ENCODE measurements around the gene TRMT44. TPM values are rescaled to one million over a fixed set of nuclear protein-coding genes. Genes with fewer than 3 reads are reported as not detected.
A peak's percentile ranks its signal among the peaks of the same experiment; 100 is the strongest.
"Not testable (repeated sequence)": the region's sequence is repeated elsewhere in the genome, so short reads cannot be mapped to it uniquely, and the experiment has no call there.

Gene TRMT44
- total and polyA plus RNA-seq, 5 donors, result 7.6 to 12.9 (median 12.2) TPM

GRCh38 chr4:8419222-8420041 lies 21.1 kb upstream of the TRMT44 start:
- no peaks in the 10 kb centered on the region for H3K9me3 ChIP-seq (ENCODE audit: control insufficient read depth, low read length)
- WGBS, result 72% methylated on average over 12 of the region's 12 CpGs
- intact Hi-C loops (cut with DNase I), result loop anchor here in 2 of 4 donors (10.0 kb wide), 1 partner anchor 245 kb away; no protein-coding TSS in a partner anchor
- peak overlapping the region; percentile 96 for H3K27ac ChIP-seq (ENCODE audit: low read length)
- peak; percentile 40 to 69 (median 52) for DNase-seq
- H3K4me3 ChIP-seq (ENCODE audit: low read length), result no peak overlapping the region
- peaks cover 8% of the 10 kb centered on the region for H3K4me1 ChIP-seq (ENCODE audit: control insufficient read depth, insufficient read depth, low read length)
- ATAC-seq, result peak; percentile 89 to 91
- H3K27me3 ChIP-seq (ENCODE audit: control insufficient read depth, insufficient read depth), result no peaks in the 10 kb centered on the region

- H3K27ac ChIP-seq (ENCODE audit: low read length), result peak overlapping the region; percentile 96
- H3K4me3 ChIP-seq (ENCODE audit: low read length); ATAC-seq; H3K4me1 ChIP-seq (ENCODE audit: control insufficient read depth, insufficient read depth, low read length); H3K27me3 ChIP-seq (ENCODE audit: control insufficient read depth, insufficient read depth); DNase-seq; intact Hi-C loops (cut with DNase I); H3K9me3 ChIP-seq (ENCODE audit: control insufficient read depth, low read length): not testable (repeated sequence)
Observed at GRCh38 chr4:8420151-8420550, 20.4 kb upstream of the TRMT44 start.

GRCh38 chr4:8422327-8422726 lies 18.2 kb upstream of the TRMT44 start:
- Histone ChIP-seq H3K9me3 (ENCODE audit: control insufficient read depth, low read length) (no peaks in the 10 kb centered on the region), H3K27ac (ENCODE audit: low read length) (peak overlapping the region; percentile 37), H3K4me3 (ENCODE audit: low read length) (no peak overlapping the region), H3K4me1 (ENCODE audit: control insufficient read depth, insufficient read depth, low read length) (peaks cover 5% of the 10 kb centered on the region), H3K27me3 (ENCODE audit: control insufficient read depth, insufficient read depth) (no peaks in the 10 kb centered on the region)
- ATAC-seq (no peak), DNase-seq (no peak)
- intact Hi-C loops (cut with DNase I), result no loop called here
- 71% methylated on average over 4 of the region's 4 CpGs for WGBS

GRCh38 chr4:8422786-8423185 lies 17.8 kb upstream of the TRMT44 start:
- 90% methylated on average over 5 of the region's 5 CpGs for WGBS
- Histone ChIP-seq H3K27me3 (ENCODE audit: control insufficient read depth, insufficient read depth) (no peaks in the 10 kb centered on the region), H3K9me3 (ENCODE audit: control insufficient read depth, low read length) (no peaks in the 10 kb centered on the region), H3K4me3 (ENCODE audit: low read length) (no peak overlapping the region), H3K27ac (ENCODE audit: low read length) (peak overlapping the region; percentile 43), H3K4me1 (ENCODE audit: control insufficient read depth, insufficient read depth, low read length) (peaks cover 5% of the 10 kb centered on the region)
- intact Hi-C loops (cut with DNase I), result no loop called here
- DNase-seq (no peak), ATAC-seq (no peak)

- intact Hi-C loops (cut with DNase I), result no loop called here
- peaks cover 3% of the 10 kb centered on the region for H3K4me1 ChIP-seq (ENCODE audit: control insufficient read depth, insufficient read depth, low read length)
- H3K4me3 ChIP-seq (ENCODE audit: low read length), result peak overlapping the region; percentile 93
- no peaks in the 10 kb centered on the region for H3K9me3 ChIP-seq (ENCODE audit: control insufficient read depth, low read length)
- H3K27me3 ChIP-seq (ENCODE audit: control insufficient read depth, insufficient read depth), result no peaks in the 10 kb centered on the region
- no peak for DNase-seq
- H3K27ac ChIP-seq (ENCODE audit: low read length), result peak overlapping the region; percentile 83
- WGBS, result 78% methylated on average over 17 of the region's 17 CpGs
- peak in 1 of 2 donors; percentile 3 for ATAC-seq
Observed at GRCh38 chr4:8427262-8427661, 13.3 kb upstream of the TRMT44 start.

GRCh38 chr4:8427761-8428287 lies 12.8 kb upstream of the TRMT44 start:
- DNase-seq, result peak; percentile 45 to 70 (median 66)
- no peaks in the 10 kb centered on the region for H3K9me3 ChIP-seq (ENCODE audit: control insufficient read depth, low read length)
- 2% methylated on average over 21 of the region's 21 CpGs for WGBS
- H3K4me3 ChIP-seq (ENCODE audit: low read length), result peak overlapping the region; percentile 93
- peak; percentile 81 to 82 for ATAC-seq
- intact Hi-C loops (cut with DNase I), result no loop called here
- peak overlapping the region; percentile 83 for H3K27ac ChIP-seq (ENCODE audit: low read length)
- peaks cover 8% of the 10 kb centered on the region for H3K4me1 ChIP-seq (ENCODE audit: control insufficient read depth, insufficient read depth, low read length)
- no peaks in the 10 kb centered on the region for H3K27me3 ChIP-seq (ENCODE audit: control insufficient read depth, insufficient read depth)

- ATAC-seq (peak; percentile 97), DNase-seq (peak; percentile 87 to 96 (median 95))
- WGBS, result 3% methylated on average over 56 of the region's 56 CpGs
- H3K27ac ChIP-seq (ENCODE audit: low read length), result peak overlapping the region; percentile 83
- H3K4me1 ChIP-seq (ENCODE audit: control insufficient read depth, insufficient read depth, low read length), result peaks cover 9% of the 10 kb centered on the region
- no peaks in the 10 kb centered on the region for H3K27me3 ChIP-seq (ENCODE audit: control insufficient read depth, insufficient read depth)
- H3K9me3 ChIP-seq (ENCODE audit: control insufficient read depth, low read length), result no peaks in the 10 kb centered on the region
- intact Hi-C loops (cut with DNase I), result no loop called here
- H3K4me3 ChIP-seq (ENCODE audit: low read length), result peak overlapping the region; percentile 93
Observed at GRCh38 chr4:8428288-8429097, 12.1 kb upstream of the TRMT44 start.

GRCh38 chr4:8431553-8431952 lies 9.0 kb upstream of the TRMT44 start:
- Histone ChIP-seq H3K27me3 (ENCODE audit: control insufficient read depth, insufficient read depth) (no peaks in the 10 kb centered on the region), H3K27ac (ENCODE audit: low read length) (no peak overlapping the region), H3K4me3 (ENCODE audit: low read length) (no peak overlapping the region), H3K9me3 (ENCODE audit: control insufficient read depth, low read length) (no peaks in the 10 kb centered on the region), H3K4me1 (ENCODE audit: control insufficient read depth, insufficient read depth, low read length) (peaks cover 12% of the 10 kb centered on the region)
- DNase-seq (no peak), ATAC-seq (no peak)
- intact Hi-C loops (cut with DNase I), result no loop called here
- 82% methylated on average over 5 of the region's 5 CpGs for WGBS

GRCh38 chr4:8433136-8433535 lies 7.4 kb upstream of the TRMT44 start:
- no peaks in the 10 kb centered on the region for H3K9me3 ChIP-seq (ENCODE audit: control insufficient read depth, low read length)
- ATAC-seq (no peak), DNase-seq (no peak)
- no peak overlapping the region for H3K27ac ChIP-seq (ENCODE audit: low read length)
- WGBS, result 71% methylated on average over 5 of the region's 5 CpGs
- H3K27me3 ChIP-seq (ENCODE audit: control insufficient read depth, insufficient read depth), result no peaks in the 10 kb centered on the region
- no peak overlapping the region for H3K4me3 ChIP-seq (ENCODE audit: low read length)
- intact Hi-C loops (cut with DNase I), result no loop called here
- peaks cover 12% of the 10 kb centered on the region for H3K4me1 ChIP-seq (ENCODE audit: control insufficient read depth, insufficient read depth, low read length)

- Histone ChIP-seq H3K4me3 (ENCODE audit: low read length) (no peak overlapping the region), H3K4me1 (ENCODE audit: control insufficient read depth, insufficient read depth, low read length) (peaks cover 12% of the 10 kb centered on the region), H3K27me3 (ENCODE audit: control insufficient read depth, insufficient read depth) (no peaks in the 10 kb centered on the region), H3K27ac (ENCODE audit: low read length) (no peak overlapping the region), H3K9me3 (ENCODE audit: control insufficient read depth, low read length) (no peaks in the 10 kb centered on the region)
- ATAC-seq (no peak), DNase-seq (no peak)
- 81% methylated on average over 21 of the region's 21 CpGs for WGBS
- intact Hi-C loops (cut with DNase I), result no loop called here
Observed at GRCh38 chr4:8434251-8435073, 6.1 kb upstream of the TRMT44 start.
